MM.1S (cell line): Measurements from ENCODE around the gene NSUN7.
"Not testable (repeated sequence)": the region's sequence is repeated elsewhere in the genome, so short reads cannot be mapped to it uniquely, and the experiment has no call there.

ENCODE experiments used
- DNase-seq: peaks from one replicate; pipeline ENCODE4 v3.0.0-alpha.2; 2015
- H2AFZ ChIP-seq: fragments of 300-600 bp; sonication (generic); 2 replicates; pipeline ENCODE4 v1.6.0; 2016; ENCODE audit warnings: antibody characterized with exemption, low read length
- H3F3A ChIP-seq: fragments of 300-600 bp; sonication (generic); 2 replicates; pipeline ENCODE4 v1.6.1; 2016; ENCODE audit warnings: mild to moderate bottlenecking, antibody characterized with exemption, low read length, moderate library complexity, mixed read lengths; ENCODE audit not compliant: insufficient read depth
- H3K27ac ChIP-seq: fragments of 300-600 bp; sonication (generic); 2 replicates; pipeline ENCODE4 v1.5.1; 2016; ENCODE audit warnings: mild to moderate bottlenecking, low read length
- H3K27me3 ChIP-seq: fragments of 300-600 bp; sonication (generic); replicated peaks from 2 replicates; pipeline ENCODE4 v1.6.0; 2016; ENCODE audit warnings: low read length; ENCODE audit not compliant: insufficient read depth
- H3K36me3 ChIP-seq: fragments of 300-600 bp; sonication (generic); replicated peaks from 2 replicates; pipeline ENCODE4 v1.6.1; 2016; ENCODE audit warnings: mild to moderate bottlenecking, low read length, mixed read lengths; ENCODE audit not compliant: insufficient read depth
- H3K4me1 ChIP-seq: fragments of 300-600 bp; sonication (generic); 2 replicates; pipeline ENCODE4 v1.6.1; 2016; ENCODE audit warnings: low read length, mixed read lengths
- H3K4me2 ChIP-seq: fragments of 300-600 bp; sonication (generic); 2 replicates; pipeline ENCODE4 v1.6.0; 2016; ENCODE audit warnings: low read depth, low read length
- H3K4me3 ChIP-seq: fragments of 300-600 bp; sonication (generic); 2 replicates; pipeline ENCODE4 v1.5.1; 2016; ENCODE audit warnings: low read length, mixed read lengths
- H3K79me2 ChIP-seq: fragments of 300-600 bp; sonication (generic); 2 replicates; pipeline ENCODE4 v1.6.1; 2016; ENCODE audit warnings: mixed run types, low read length, mixed read lengths
- H3K9ac ChIP-seq: fragments of 300-600 bp; sonication (generic); 2 replicates; pipeline ENCODE4 v1.6.1; 2016; ENCODE audit warnings: low read length, mixed read lengths
- H3K9me2 ChIP-seq: fragments of 300-600 bp; sonication (generic); replicated peaks from 2 replicates; pipeline ENCODE4 v1.6.1; 2016; ENCODE audit warnings: mild to moderate bottlenecking, low read length, mixed read lengths; ENCODE audit not compliant: insufficient read depth
- H3K9me3 ChIP-seq: fragments of 300-600 bp; sonication (generic); replicated peaks from 2 replicates; pipeline ENCODE4 v1.6.1; 2016; ENCODE audit warnings: mild to moderate bottlenecking, low read length, mixed read lengths; ENCODE audit not compliant: insufficient read depth
- H4K20me1 ChIP-seq: fragments of 300-600 bp; sonication (generic); 2 replicates; pipeline ENCODE4 v1.6.1; 2016; ENCODE audit warnings: mild to moderate bottlenecking, low read length, moderate library complexity, mixed read lengths; ENCODE audit not compliant: insufficient read depth
- EZH2 ChIP-seq: fragments of 300-600 bp; sonication (generic); optimal IDR thresholded peaks from 2 replicates; pipeline ENCODE3; 2017; ENCODE audit warnings: low read depth, mild to moderate bottlenecking, antibody characterized with exemption, low read length, mixed read lengths
- EZH2phosphoT487 ChIP-seq: fragments of 300-600 bp; sonication (generic); IDR thresholded peaks from 2 replicates; pipeline ENCODE4 v1.6.1; 2018; ENCODE audit warnings: antibody characterized with exemption, low read length
- TF ChIP-seq, protein P1 (sequence below): fragments of 300-600 bp; sonication (generic); IDR thresholded peaks from 2 replicates; pipeline ENCODE4 v1.5.1; 2016; ENCODE audit warnings: antibody characterized with exemption, low read length, mixed read lengths

NSUN7 gene

DNA sequence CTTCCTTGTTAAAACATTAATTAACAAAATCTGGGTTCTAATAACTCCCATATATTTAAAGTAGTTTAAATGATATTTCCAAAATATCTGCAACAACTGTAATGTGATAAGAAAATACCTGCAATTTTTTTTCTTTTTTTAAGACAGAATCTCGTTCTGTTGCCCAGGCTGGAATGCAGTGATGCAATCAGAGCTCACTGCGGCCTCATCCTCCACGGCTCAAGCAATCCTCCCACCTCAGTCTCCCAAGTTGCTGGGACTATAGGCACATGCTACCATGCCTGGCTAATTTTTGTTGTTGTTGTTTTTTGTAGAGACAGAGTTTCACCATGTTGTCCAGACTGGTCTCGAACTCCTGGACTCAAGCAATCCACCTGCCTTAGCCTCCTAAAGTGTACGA lies 45.7 kb upstream of the NSUN7 start:
- no peaks in the 10 kb centered on the region for H3F3A ChIP-seq
- no peak for DNase-seq
- H3K4me1 ChIP-seq, result no peaks in the 10 kb centered on the region
- H3K27ac ChIP-seq, result no peak overlapping the region
- H3K9me2 ChIP-seq, result no peaks in the 10 kb centered on the region
- no peaks in the 10 kb centered on the region for H3K9me3 ChIP-seq
- no peaks in the 10 kb centered on the region for H4K20me1 ChIP-seq
- no peak overlapping the region for H3K4me2 ChIP-seq
- H3K4me3 ChIP-seq, result no peak overlapping the region
- H3K9ac ChIP-seq, result no peak overlapping the region
- H3K79me2 ChIP-seq, result no peaks in the 10 kb centered on the region
- TF ChIP-seq EZH2phosphoT487 (no peak), EZH2 (no peak)
- TF ChIP-seq, protein P1, sequence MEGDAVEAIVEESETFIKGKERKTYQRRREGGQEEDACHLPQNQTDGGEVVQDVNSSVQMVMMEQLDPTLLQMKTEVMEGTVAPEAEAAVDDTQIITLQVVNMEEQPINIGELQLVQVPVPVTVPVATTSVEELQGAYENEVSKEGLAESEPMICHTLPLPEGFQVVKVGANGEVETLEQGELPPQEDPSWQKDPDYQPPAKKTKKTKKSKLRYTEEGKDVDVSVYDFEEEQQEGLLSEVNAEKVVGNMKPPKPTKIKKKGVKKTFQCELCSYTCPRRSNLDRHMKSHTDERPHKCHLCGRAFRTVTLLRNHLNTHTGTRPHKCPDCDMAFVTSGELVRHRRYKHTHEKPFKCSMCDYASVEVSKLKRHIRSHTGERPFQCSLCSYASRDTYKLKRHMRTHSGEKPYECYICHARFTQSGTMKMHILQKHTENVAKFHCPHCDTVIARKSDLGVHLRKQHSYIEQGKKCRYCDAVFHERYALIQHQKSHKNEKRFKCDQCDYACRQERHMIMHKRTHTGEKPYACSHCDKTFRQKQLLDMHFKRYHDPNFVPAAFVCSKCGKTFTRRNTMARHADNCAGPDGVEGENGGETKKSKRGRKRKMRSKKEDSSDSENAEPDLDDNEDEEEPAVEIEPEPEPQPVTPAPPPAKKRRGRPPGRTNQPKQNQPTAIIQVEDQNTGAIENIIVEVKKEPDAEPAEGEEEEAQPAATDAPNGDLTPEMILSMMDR, result no peak
- H2AFZ ChIP-seq, result no peak overlapping the region
- H3K36me3 ChIP-seq, result no peaks in the 10 kb centered on the region
- H3K27me3 ChIP-seq, result no peaks in the 10 kb centered on the region

DNA sequence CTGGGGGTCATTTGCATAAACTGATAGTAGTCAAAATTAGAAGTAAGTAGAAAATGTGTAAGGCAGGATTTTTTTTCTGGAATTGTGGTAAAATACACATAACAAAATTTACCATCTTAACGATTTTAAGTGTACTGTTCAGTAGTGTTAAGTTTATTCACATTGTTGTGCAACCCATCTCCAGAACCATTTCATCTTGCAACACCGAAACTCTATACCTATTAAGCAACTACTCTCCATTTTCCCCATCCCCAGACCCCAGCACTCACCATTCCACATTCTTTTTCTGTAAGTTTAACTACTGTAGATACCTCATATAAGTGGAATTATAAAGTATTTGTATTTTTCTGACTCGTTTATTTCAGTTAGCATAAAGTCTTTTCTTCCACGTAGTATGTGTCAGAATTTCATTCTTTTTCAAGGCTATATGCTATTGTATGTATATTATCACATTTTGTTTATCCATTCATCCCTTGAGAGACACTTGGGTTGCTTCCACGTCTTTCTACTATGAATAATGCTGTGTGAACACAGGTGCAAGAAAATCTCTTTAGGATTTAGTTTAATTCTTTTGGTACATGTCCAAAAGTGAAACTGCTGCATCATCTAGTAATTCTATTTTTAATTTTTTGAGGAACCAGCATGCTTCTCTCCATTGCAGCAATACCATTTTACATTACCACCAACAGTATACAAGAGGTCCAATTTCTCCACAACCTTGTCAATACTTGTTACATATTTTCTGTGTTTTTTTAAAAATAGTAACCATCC lies 39.1 kb upstream of the NSUN7 start:
- H3K27me3 ChIP-seq, result no peaks in the 10 kb centered on the region
- H3K4me2 ChIP-seq, result peak overlapping the region; percentile 16; the same call in 1 of the 2 replicates
- H3K4me3 ChIP-seq, result no peak overlapping the region
- no peak for DNase-seq
- no peaks in the 10 kb centered on the region for H3K36me3 ChIP-seq
- H2AFZ ChIP-seq, result no peak overlapping the region
- H3K9me2 ChIP-seq, result no peaks in the 10 kb centered on the region
- no peaks in the 10 kb centered on the region for H3K79me2 ChIP-seq
- H3K27ac ChIP-seq, result no peak overlapping the region
- H4K20me1 ChIP-seq, result no peaks in the 10 kb centered on the region
- H3K4me1 ChIP-seq, result peaks cover 7% of the 10 kb centered on the region
- H3K9me3 ChIP-seq, result no peaks in the 10 kb centered on the region
- TF ChIP-seq EZH2phosphoT487, result no peak
- no peak overlapping the region for H3K9ac ChIP-seq
- no peaks in the 10 kb centered on the region for H3F3A ChIP-seq

DNA sequence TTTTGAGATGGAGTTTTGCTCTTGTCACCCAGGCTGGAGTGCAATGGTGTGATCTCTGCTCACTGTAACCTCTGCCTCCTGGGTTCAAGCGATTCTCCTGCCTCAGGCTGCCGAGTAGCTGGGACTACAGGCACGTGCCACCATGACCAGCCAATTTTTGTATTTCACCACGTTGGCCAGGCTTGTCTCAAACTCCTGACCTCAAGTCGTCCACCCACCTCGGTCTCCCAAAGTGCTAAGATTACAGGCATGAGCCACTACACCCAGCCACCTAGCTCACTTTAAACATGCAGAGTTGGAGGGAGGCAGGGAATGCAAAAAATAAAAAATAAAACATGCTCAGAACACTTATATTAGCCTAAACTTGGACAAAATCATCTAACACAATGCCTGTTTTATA lies 36.8 kb upstream of the NSUN7 start:
- not testable (repeated sequence) for H3F3A ChIP-seq, DNase-seq, H3K79me2 ChIP-seq, H3K27ac ChIP-seq, H3K36me3 ChIP-seq, H3K9ac ChIP-seq, H4K20me1 ChIP-seq, H3K4me1 ChIP-seq, H3K27me3 ChIP-seq, H2AFZ ChIP-seq, H3K9me3 ChIP-seq, H3K4me2 ChIP-seq, H3K4me3 ChIP-seq, H3K9me2 ChIP-seq

DNA sequence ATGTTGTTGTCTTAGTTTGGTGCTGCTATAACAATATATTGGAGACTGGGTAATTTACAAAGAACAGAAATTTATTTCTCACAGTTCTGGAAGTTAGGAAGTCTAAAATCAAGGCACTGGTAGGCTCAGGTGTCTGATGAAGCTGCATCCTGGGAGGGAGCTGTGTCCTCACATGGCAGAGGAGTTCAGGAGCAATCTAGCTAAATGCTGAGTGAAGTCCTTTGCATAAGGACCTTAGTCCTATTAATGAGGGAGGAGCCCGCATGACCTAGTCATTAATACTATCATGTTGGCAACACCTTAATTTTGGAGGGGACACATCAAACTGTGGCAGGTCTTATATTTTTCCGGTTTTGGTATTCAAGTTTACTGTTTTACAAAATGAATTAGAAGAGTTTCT lies 36.0 kb upstream of the NSUN7 start:
- DNase-seq, result no peak
- no peaks in the 10 kb centered on the region for H3K9me2 ChIP-seq
- no peak overlapping the region for H2AFZ ChIP-seq
- no peaks in the 10 kb centered on the region for H4K20me1 ChIP-seq
- H3K36me3 ChIP-seq, result no peaks in the 10 kb centered on the region
- H3K9me3 ChIP-seq, result no peaks in the 10 kb centered on the region
- H3K27ac ChIP-seq, result no peak overlapping the region
- peaks cover 14% of the 10 kb centered on the region for H3K4me1 ChIP-seq
- H3K4me3 ChIP-seq, result no peak overlapping the region
- H3K4me2 ChIP-seq, result no peak overlapping the region
- no peaks in the 10 kb centered on the region for H3F3A ChIP-seq
- no peak overlapping the region for H3K9ac ChIP-seq
- no peaks in the 10 kb centered on the region for H3K79me2 ChIP-seq
- H3K27me3 ChIP-seq, result no peaks in the 10 kb centered on the region
- no peak for TF ChIP-seq EZH2
- no peak for TF ChIP-seq EZH2phosphoT487
- TF ChIP-seq, protein P1, result no peak
